HepG2 (cell line): Measurements from ENCODE around the gene UNC5C. TPM values are rescaled to one million over a fixed set of nuclear protein-coding genes. Genes with fewer than 3 reads are reported as not detected.
A peak's percentile ranks its signal among the peaks of the same experiment; 100 is the strongest.

Source experiments
- ATAC-seq: fragments of 200-7000 bp; cut with Tn5 transposase; 3 replicates; pipeline ENCODE4 v1.9.1; 2020; ENCODE audit warnings: mild to moderate bottlenecking, moderate library complexity
- BruUV-seq: library from RNA; stranded (reverse); fragments of 400-500 nt; replicated peaks from 2 replicates; lab custom pipeline; 2021; lab: Mats Ljungman, UMichigan
- CTCF ChIA-PET: fragments of 300-600 bp; formaldehyde crosslinking; extraction: SDS; loops from one replicate; lab custom pipeline; 2021; ENCODE audit warnings: low total read pairs, inconsistent platforms, low intra/inter-chr PET ratio; lab: Yijun Ruan, JAX
- POLR2A ChIA-PET: fragments of 350-600 bp; sonication (Branson Sonifier 250); formaldehyde crosslinking; loops from one replicate; lab custom pipeline; 2020; ENCODE audit warnings: antibody characterized with exemption, inconsistent platforms; lab: Yijun Ruan, JAX
- DNase-seq: peaks from one replicate; pipeline ENCODE4 v3.0.0-alpha.2; 2015; ENCODE audit warnings: low spot score
- FAIRE-seq: peaks from 3 replicates; lab custom pipeline; 2011; peaks lifted over from hg19 to GRCh38; lab: Jason Lieb, UNC
- H2AFZ ChIP-seq: one replicate; pipeline ENCODE4 v1.6.1; 2011; ENCODE audit warnings: low read length, inconsistent platforms
- H3K27ac ChIP-seq: fragments of 300-600 bp; 3 replicates; pipeline ENCODE4 v1.8.0; 2011; ENCODE audit warnings: mixed run types, mild to moderate bottlenecking, mixed read lengths, low read length, inconsistent platforms; ENCODE audit not compliant: insufficient read depth; ENCODE audit errors: extremely low read length
- H3K27me3 ChIP-seq, 2 experiments: fragments of 200-600 bp in 1 of 2; 2 replicates in 1 of 2; 3 replicates in 1 of 2; pipeline versions ENCODE4 v1.6.0 to v1.8.0; 2011; ENCODE audit warnings: low read length in 2 of 2, mild to moderate bottlenecking in 2 of 2, moderate library complexity in 2 of 2, inconsistent platforms in 1 of 2; ENCODE audit not compliant: insufficient read depth in 2 of 2, control insufficient read depth in 1 of 2
- H3K36me3 ChIP-seq, 2 experiments: fragments of 200-600 bp in 1 of 2; replicated peaks in 1 of 2; 2 replicates in 1 of 2; 3 replicates in 1 of 2; pipeline versions ENCODE4 v1.5.1 to v1.8.0; 2011; ENCODE audit warnings: low read length in 2 of 2, inconsistent platforms in 1 of 2; ENCODE audit not compliant: insufficient read depth in 2 of 2, control insufficient read depth in 1 of 2
- H3K4me1 ChIP-seq: 2 replicates; pipeline ENCODE4 v1.5.1; 2012; ENCODE audit warnings: low read length, inconsistent platforms; ENCODE audit not compliant: insufficient read depth
- H3K4me2 ChIP-seq: 2 replicates; pipeline ENCODE4 v1.6.0; 2011; ENCODE audit warnings: low read depth, low read length, inconsistent platforms
- H3K4me3 ChIP-seq, 3 experiments: fragments of 200-600 bp in 1 of 3; sonication (generic), shearing (Covaris generic) in 1 of 3; replicated peaks in 1 of 3; 2 replicates each; pipeline ENCODE4 v1.5.1; 2011 to 2016; ENCODE audit warnings: low read length in 3 of 3, inconsistent platforms in 2 of 3, low read depth in 2 of 3, mild to moderate bottlenecking in 2 of 3, control low read depth in 1 of 3, mixed read lengths in 1 of 3; ENCODE audit not compliant: insufficient read depth in 1 of 3
- H3K79me2 ChIP-seq: one replicate; pipeline ENCODE4 v1.6.1; 2011; ENCODE audit warnings: low read length, inconsistent platforms; ENCODE audit not compliant: insufficient read depth
- H3K9ac ChIP-seq: 2 replicates; pipeline ENCODE4 v1.6.0; 2011; ENCODE audit warnings: mild to moderate bottlenecking, low read depth, low read length, inconsistent platforms; ENCODE audit not compliant: insufficient read depth
- H3K9me3 ChIP-seq: 2 replicates; pipeline ENCODE4 v1.5.1; 2012; ENCODE audit warnings: mild to moderate bottlenecking, low read length
- H4K20me1 ChIP-seq: 2 replicates; pipeline ENCODE4 v1.6.0; 2011; ENCODE audit warnings: inconsistent platforms, mild to moderate bottlenecking, low read length, moderate library complexity; ENCODE audit not compliant: insufficient read depth
- ZNF160 ChIP-seq: sonication (generic); formaldehyde crosslinking; IDR thresholded peaks from 2 replicates; pipeline ENCODE4 v1.8.0; 2022; ENCODE audit warnings: mild to moderate bottlenecking, inconsistent platforms, missing genetic modification reagents
- ZNF460 ChIP-seq: sonication (generic); formaldehyde crosslinking; IDR thresholded peaks from 2 replicates; pipeline ENCODE4 v1.5.1; 2020; ENCODE audit warnings: missing genetic modification reagents, mild to moderate bottlenecking, borderline replicate concordance
- ZNF766 ChIP-seq: sonication (generic); formaldehyde crosslinking; IDR thresholded peaks from 2 replicates; pipeline ENCODE4 v1.5.0; 2020; ENCODE audit warnings: missing genetic modification reagents, borderline replicate concordance
- ZNF790 ChIP-seq: sonication (generic); formaldehyde crosslinking; IDR thresholded peaks from 2 replicates; pipeline ENCODE4 v1.8.0; 2022; ENCODE audit warnings: missing genetic modification reagents, mild to moderate bottlenecking, borderline replicate concordance
- WGBS: methylation state at CpG from one replicate; pipeline ENCODE4 v1.1.6; 2017; ENCODE audit warnings: low lambda C conversion rate; 5-methylcytosine and 5-hydroxymethylcytosine counted together
- in situ Hi-C: cut with HindIII; loops from 2 replicates; pipeline ENCODE4 v1.10.0; 2017; ENCODE audit warnings: low pct_unique_long_range_greater_than_20kb; ENCODE audit not compliant: extremely low pct_ligation_motif_present
- intact Hi-C: fragments of 100-400 bp; cut with micrococcal nuclease; formaldehyde crosslinking; loops from one replicate; pipeline ENCODE4 v1.10.0; 2022; ENCODE audit not compliant: unreplicated experiment
- polyA plus RNA-seq, 8 experiments: library from polyadenylated mRNA; depleted of rRNA in 3 of 8; stranded (reverse) in 7 of 8; unstranded in 1 of 8; fragments of >200 nt; fragmentation: Illumina TruSeq in 4 of 8; extraction: Trizol in 4 of 8; gene quantifications; 2 replicates each; pipeline versions ENCODE4 v1.2.1 to v1.2.3, GENCODE V29; 2011 to 2016; ENCODE audit warnings: low read depth in 4 of 8, missing spikeins in 1 of 8, mixed read lengths in 1 of 8; ENCODE audit not compliant: insufficient read depth in 1 of 8
- total RNA-seq, 5 experiments: library from RNA; depleted of rRNA; stranded (reverse); fragments of >200 nt; fragmentation: Illumina TruSeq; extraction: Trizol; gene quantifications; 2 replicates each; pipeline ENCODE4 v1.2.3, GENCODE V29; 2016; ENCODE audit warnings: low read depth in 1 of 5
- TF ChIP-seq, protein P1 (sequence below): sonication (generic); formaldehyde crosslinking; IDR thresholded peaks from 2 replicates; pipeline ENCODE4 v1.4.0; 2020; ENCODE audit warnings: mild to moderate bottlenecking, missing genetic modification reagents
- TF ChIP-seq, protein P2 (sequence below): sonication (generic); formaldehyde crosslinking; IDR thresholded peaks from 2 replicates; pipeline ENCODE4 v1.4.0; 2020; ENCODE audit warnings: missing genetic modification reagents
- TF ChIP-seq, protein P3 (sequence below): sonication (generic); formaldehyde crosslinking; IDR thresholded peaks from 2 replicates; pipeline ENCODE4 v1.4.0; 2020; ENCODE audit warnings: missing genetic modification reagents

Gene UNC5C
- total and polyA plus RNA-seq, 2 of the 13 experiments (the other 11 are each of a cell fraction or from before 2014, with no cell fraction given): not detected

DNA sequence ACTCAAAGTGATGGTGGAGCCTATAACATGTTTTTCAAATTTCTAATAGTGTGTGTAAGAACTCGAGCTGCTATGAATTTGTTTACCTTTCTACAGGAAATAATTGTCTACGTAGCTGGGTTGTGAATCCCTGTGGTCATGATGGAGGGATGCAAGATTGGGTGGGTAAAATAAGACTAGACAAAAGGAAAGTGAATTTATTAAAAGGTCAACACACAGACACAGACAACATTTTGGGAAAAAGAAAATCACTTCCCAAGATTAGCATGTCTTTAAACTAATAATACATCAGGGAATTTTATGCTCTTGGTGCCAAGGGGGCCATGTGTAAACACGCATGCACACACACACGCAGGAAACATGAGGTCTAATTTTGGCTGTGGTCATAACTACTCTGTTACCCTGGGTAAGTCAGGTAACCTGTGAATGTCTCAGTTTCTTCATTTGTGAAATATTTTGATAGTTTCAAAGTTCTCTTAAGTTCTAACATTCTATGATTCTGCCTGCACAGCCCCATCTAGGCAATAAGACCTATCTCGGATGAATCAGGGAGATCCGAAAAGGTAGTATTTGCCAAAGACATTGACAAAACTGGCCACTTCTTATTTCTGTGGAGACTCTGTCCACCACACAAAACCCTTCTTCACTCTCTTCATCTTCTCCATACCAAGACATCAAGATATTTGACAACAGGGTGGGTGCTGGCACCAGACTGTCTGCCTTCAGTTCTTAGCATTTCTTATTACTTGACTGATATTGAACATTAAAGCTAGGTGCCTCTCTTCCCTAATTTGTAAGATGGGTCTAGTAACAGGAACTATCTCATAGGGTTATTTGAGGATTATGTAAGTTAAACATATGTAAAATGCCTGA lies 1.6 kb upstream of the UNC5C start (continued):
- TF ChIP-seq ZNF790 (no peak), ZNF160 (no peak), ZNF460 (CRISPR knock-in tag) (no peak)

DNA sequence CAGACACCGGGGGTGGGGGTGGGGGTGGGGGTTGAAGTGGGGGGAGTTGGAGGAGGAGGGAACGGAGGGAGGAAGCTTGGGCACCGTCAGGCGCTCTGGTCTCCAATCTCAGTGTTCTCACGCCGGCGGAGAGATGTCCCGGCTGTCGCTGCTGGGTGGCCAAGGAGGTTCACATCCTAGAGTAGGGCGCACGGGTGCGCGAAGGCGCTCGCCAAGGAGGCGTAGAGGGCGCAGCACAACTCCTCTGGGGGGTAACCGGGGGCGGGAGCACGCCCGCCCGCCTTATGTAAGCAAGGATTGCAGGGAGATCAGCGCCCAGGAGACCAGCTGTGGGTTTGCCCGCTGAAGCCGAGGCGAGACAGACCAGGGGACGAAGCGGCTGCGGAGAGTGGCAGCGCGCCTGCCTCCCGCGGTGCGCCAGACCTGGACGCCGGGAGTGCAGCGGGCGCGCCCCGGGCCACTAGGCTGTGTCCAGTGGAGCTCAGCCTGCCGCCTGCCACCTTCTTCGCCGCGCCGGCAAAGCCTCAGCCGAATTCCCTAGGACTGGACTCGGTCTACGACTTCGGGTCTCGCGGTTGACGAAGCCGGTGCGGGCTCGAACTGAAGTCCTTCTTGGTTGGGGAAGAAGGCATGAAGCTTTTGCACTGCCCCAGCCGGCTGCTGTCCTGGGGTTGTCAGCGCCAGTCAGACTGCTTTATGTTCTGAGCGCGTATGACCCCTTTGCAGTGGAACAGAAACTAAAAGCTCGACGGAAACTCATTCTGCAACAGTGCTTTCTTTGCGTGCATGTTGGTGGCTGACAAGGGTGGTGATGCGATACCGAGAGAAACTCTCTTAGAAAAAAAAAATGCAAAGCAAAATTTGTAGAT lies 707 bp upstream of the UNC5C start:
- H3K4me2 ChIP-seq: peak overlapping the region; percentile 18; the same call in 1 of the 2 replicates
- H2AFZ ChIP-seq: no peak overlapping the region
- H3K27me3 ChIP-seq: peaks cover 0 to 16% of the 10 kb centered on the region in 2 experiments; a peak in 2 of 5 replicates
- H4K20me1 ChIP-seq: no peaks in the 10 kb centered on the region
- H3K36me3 ChIP-seq: no peaks in the 10 kb centered on the region
- ATAC-seq (peak; percentile 86), DNase-seq (no peak), FAIRE-seq (no peak)
- no peak overlapping the region for H3K9ac ChIP-seq
- in situ Hi-C loops: no loop called here
- ChIA-PET CTCF (no interaction called here), POLR2A (no interaction called here)
- BruUV-seq: no TSS peak
- intact Hi-C loops: no loop called here
- no peak overlapping the region for H3K4me3 ChIP-seq
- H3K27ac ChIP-seq: no peak overlapping the region
- no peaks in the 10 kb centered on the region for H3K79me2 ChIP-seq
- H3K4me1 ChIP-seq: no peaks in the 10 kb centered on the region
- no peaks in the 10 kb centered on the region for H3K9me3 ChIP-seq
- TF ChIP-seq, protein P1, sequence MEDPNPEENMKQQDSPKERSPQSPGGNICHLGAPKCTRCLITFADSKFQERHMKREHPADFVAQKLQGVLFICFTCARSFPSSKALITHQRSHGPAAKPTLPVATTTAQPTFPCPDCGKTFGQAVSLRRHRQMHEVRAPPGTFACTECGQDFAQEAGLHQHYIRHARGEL: no peak
- TF ChIP-seq, protein P2, sequence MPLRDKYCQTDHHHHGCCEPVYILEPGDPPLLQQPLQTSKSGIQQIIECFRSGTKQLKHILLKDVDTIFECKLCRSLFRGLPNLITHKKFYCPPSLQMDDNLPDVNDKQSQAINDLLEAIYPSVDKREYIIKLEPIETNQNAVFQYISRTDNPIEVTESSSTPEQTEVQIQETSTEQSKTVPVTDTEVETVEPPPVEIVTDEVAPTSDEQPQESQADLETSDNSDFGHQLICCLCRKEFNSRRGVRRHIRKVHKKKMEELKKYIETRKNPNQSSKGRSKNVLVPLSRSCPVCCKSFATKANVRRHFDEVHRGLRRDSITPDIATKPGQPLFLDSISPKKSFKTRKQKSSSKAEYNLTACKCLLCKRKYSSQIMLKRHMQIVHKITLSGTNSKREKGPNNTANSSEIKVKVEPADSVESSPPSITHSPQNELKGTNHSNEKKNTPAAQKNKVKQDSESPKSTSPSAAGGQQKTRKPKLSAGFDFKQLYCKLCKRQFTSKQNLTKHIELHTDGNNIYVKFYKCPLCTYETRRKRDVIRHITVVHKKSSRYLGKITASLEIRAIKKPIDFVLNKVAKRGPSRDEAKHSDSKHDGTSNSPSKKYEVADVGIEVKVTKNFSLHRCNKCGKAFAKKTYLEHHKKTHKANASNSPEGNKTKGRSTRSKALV (CRISPR knock-in tag): peak; percentile 83; the same call in 1 of the 2 replicates
- no peak for TF ChIP-seq ZNF766
- TF ChIP-seq, protein P3, sequence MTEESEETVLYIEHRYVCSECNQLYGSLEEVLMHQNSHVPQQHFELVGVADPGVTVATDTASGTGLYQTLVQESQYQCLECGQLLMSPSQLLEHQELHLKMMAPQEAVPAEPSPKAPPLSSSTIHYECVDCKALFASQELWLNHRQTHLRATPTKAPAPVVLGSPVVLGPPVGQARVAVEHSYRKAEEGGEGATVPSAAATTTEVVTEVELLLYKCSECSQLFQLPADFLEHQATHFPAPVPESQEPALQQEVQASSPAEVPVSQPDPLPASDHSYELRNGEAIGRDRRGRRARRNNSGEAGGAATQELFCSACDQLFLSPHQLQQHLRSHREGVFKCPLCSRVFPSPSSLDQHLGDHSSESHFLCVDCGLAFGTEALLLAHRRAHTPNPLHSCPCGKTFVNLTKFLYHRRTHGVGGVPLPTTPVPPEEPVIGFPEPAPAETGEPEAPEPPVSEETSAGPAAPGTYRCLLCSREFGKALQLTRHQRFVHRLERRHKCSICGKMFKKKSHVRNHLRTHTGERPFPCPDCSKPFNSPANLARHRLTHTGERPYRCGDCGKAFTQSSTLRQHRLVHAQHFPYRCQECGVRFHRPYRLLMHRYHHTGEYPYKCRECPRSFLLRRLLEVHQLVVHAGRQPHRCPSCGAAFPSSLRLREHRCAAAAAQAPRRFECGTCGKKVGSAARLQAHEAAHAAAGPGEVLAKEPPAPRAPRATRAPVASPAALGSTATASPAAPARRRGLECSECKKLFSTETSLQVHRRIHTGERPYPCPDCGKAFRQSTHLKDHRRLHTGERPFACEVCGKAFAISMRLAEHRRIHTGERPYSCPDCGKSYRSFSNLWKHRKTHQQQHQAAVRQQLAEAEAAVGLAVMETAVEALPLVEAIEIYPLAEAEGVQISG (CRISPR knock-in tag): no peak
- TF ChIP-seq, all 625 proteins: peak for 1
- 15% methylated on average over 15 of the region's 64 CpGs for WGBS
